DND-41 (cell line): ENCODE results near the gene LARP6.

ENCODE experiments used
- CTCF ChIP-seq: IDR thresholded peaks from 2 replicates; pipeline ENCODE4 v1.5.1; 2012; ENCODE audit warnings: borderline replicate concordance, low read length, moderate library complexity, mild to moderate bottlenecking; ENCODE audit not compliant: poor library complexity, severe bottlenecking; ENCODE audit errors: extremely low read depth
- EZH2 ChIP-seq: IDR thresholded peaks from 3 replicates; pipeline ENCODE4 v1.6.1; 2012; ENCODE audit warnings: borderline replicate concordance, low read depth, mild to moderate bottlenecking, moderate library complexity, low read length, inconsistent platforms; ENCODE audit not compliant: severe bottlenecking

GRCh38 chr15:70789213-70789612, 64.7 kb downstream of the LARP6 start:
- TF ChIP-seq CTCF (no peak), EZH2 (no peak)
